Keratinocyte (primary cell): Measurements from ENCODE around the gene DBP. TPM values are rescaled to one million over a fixed set of nuclear protein-coding genes. Genes with fewer than 3 reads are reported as not detected.

Experiments
- DNase-seq: peaks from one replicate; pipeline ENCODE4 v3.0.0-alpha.2; 2011; ENCODE audit warnings: low read depth, missing footprints, low spot score
- FAIRE-seq: peaks from 2 replicates; lab custom pipeline; 2011; peaks lifted over from hg19 to GRCh38; lab: Jason Lieb, UNC
- H2AFZ ChIP-seq: 2 replicates; pipeline ENCODE4 v1.6.0; 2012; ENCODE audit warnings: low read length, control low read depth, inconsistent platforms; ENCODE audit not compliant: control insufficient read depth
- H3K27ac ChIP-seq: 2 replicates; pipeline ENCODE4 v1.5.1; 2011; ENCODE audit warnings: low read length; ENCODE audit not compliant: control insufficient read depth, insufficient read depth
- H3K27me3 ChIP-seq: 3 replicates; pipeline ENCODE4 v1.6.0; 2011; ENCODE audit warnings: low read length; ENCODE audit not compliant: control insufficient read depth, insufficient read depth; ENCODE audit errors: extremely low read depth
- H3K36me3 ChIP-seq, 2 experiments: 2 replicates in 1 of 2; 3 replicates in 1 of 2; pipeline ENCODE4 v1.5.1; 2011; ENCODE audit warnings: low read length in 2 of 2, mild to moderate bottlenecking in 1 of 2; ENCODE audit not compliant: control insufficient read depth in 2 of 2, insufficient read depth in 2 of 2; ENCODE audit errors: extremely low read depth in 1 of 2
- H3K4me1 ChIP-seq: 3 replicates; pipeline ENCODE4 v1.5.1; 2011; ENCODE audit warnings: low read length; ENCODE audit not compliant: control insufficient read depth, insufficient read depth; ENCODE audit errors: extremely low read depth
- H3K4me2 ChIP-seq: 3 replicates; pipeline ENCODE4 v1.6.0; 2011; ENCODE audit warnings: low read depth, low read length; ENCODE audit not compliant: control insufficient read depth, insufficient read depth; ENCODE audit errors: extremely low read depth
- H3K4me3 ChIP-seq, 3 experiments: fragments of 200-600 bp in 1 of 3; sonication (generic) in 1 of 3; 2 replicates in 2 of 3; 3 replicates in 1 of 3; pipeline ENCODE4 v1.5.1; 2011 to 2016; ENCODE audit warnings: low read length in 3 of 3, mild to moderate bottlenecking in 3 of 3, control low read depth in 2 of 3, inconsistent platforms in 1 of 3, low read depth in 1 of 3, mixed read lengths in 1 of 3, mixed run types in 1 of 3, moderate library complexity in 1 of 3; ENCODE audit not compliant: control insufficient read depth in 2 of 3, insufficient read depth in 2 of 3; ENCODE audit errors: extremely low read depth in 1 of 3
- H3K79me2 ChIP-seq: 2 replicates; pipeline ENCODE4 v1.6.0; 2012; ENCODE audit warnings: low read length; ENCODE audit not compliant: control insufficient read depth, insufficient read depth
- H3K9ac ChIP-seq: 3 replicates; pipeline ENCODE4 v1.6.0; 2011; ENCODE audit warnings: low read length; ENCODE audit not compliant: control insufficient read depth, insufficient read depth; ENCODE audit errors: extremely low read depth
- H3K9me1 ChIP-seq: 3 replicates; pipeline ENCODE4 v1.6.0; 2011; ENCODE audit warnings: low read length; ENCODE audit not compliant: control insufficient read depth, insufficient read depth; ENCODE audit errors: extremely low read depth
- H3K9me3 ChIP-seq: 2 replicates; pipeline ENCODE4 v1.5.1; 2012; ENCODE audit warnings: low read depth, low read length; ENCODE audit not compliant: control insufficient read depth
- H4K20me1 ChIP-seq: 3 replicates; pipeline ENCODE4 v1.6.0; 2011; ENCODE audit warnings: low read length; ENCODE audit not compliant: control insufficient read depth, insufficient read depth; ENCODE audit errors: extremely low read depth
- EZH2 ChIP-seq: IDR thresholded peaks from one replicate; pipeline ENCODE4 v1.6.1; 2012; ENCODE audit warnings: inconsistent platforms, mild to moderate bottlenecking, low read length, moderate library complexity
- dilution Hi-C: fragments of 300-500 bp; cut with MboI; formaldehyde crosslinking; loops from one replicate; pipeline ENCODE4 v1.7.0; 2020; ENCODE audit warnings: low sequenced_read_pairs; ENCODE audit not compliant: extremely low pct_ligation_motif_present
- polyA plus RNA-seq, 5 experiments: library from polyadenylated mRNA; depleted of rRNA in 3 of 5; stranded (reverse) in 3 of 5; stranded (forward) in 1 of 5; unstranded in 1 of 5; fragments of >200 nt; gene quantifications; 1 replicate in 1 of 5; 2 replicates in 3 of 5; 3 replicates in 1 of 5; pipeline versions ENCODE4 v1.2.1 to v1.2.3, GENCODE V29; 2011 to 2012; ENCODE audit warnings: missing spikeins in 2 of 5, low read depth in 1 of 5, low replicate concordance in 1 of 5
- TF ChIP-seq, protein P1 (sequence below), 3 experiments: IDR thresholded peaks in 1 of 3; conservative IDR thresholded peaks in 1 of 3; optimal IDR thresholded peaks in 1 of 3; 2 replicates in 2 of 3; 3 replicates in 1 of 3; pipeline versions ENCODE3 to v1.5.1; 2011; ENCODE audit warnings: low read length in 3 of 3, mild to moderate bottlenecking in 3 of 3, moderate library complexity in 2 of 3, control low read depth in 1 of 3, inconsistent platforms in 1 of 3; ENCODE audit not compliant: insufficient read depth in 2 of 3; ENCODE audit errors: extremely low read depth in 1 of 3

DBP gene
- polyA plus RNA-seq, 1 donor (not counting 4 experiments of a cell fraction or from before 2014, with no cell fraction given): 1.0 TPM

DNA sequence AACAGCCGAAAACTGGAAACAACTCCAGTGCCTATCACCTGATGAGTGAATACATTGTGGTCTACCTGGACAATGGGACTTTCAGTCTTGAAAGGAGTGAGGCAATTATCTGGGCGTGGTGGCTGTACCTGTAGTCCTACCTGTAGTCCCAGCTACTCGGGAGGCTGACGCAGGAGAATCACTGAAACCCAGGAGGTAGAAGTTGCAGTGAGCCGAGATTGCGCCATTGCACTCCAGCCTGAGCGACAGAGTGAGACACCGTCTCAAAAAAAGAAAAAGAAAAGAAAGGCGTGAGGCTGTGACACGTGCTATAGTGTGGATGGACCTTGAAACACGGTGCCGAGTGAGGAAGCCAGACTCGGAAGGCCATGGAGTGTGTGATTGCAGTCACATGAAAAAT is 39.7 kb upstream of the DBP start:
- no peaks in the 10 kb centered on the region for H3K9me3 ChIP-seq
- H3K4me3 ChIP-seq: no peak overlapping the region
- no peaks in the 10 kb centered on the region for H3K4me1 ChIP-seq
- H3K4me2 ChIP-seq: no peak overlapping the region
- H3K9ac ChIP-seq: no peak overlapping the region
- no peaks in the 10 kb centered on the region for H3K9me1 ChIP-seq
- dilution Hi-C loops: no loop called here
- no peaks in the 10 kb centered on the region for H3K36me3 ChIP-seq
- no peaks in the 10 kb centered on the region for H3K79me2 ChIP-seq
- FAIRE-seq: no peak
- no peak overlapping the region for H2AFZ ChIP-seq
- no peak for DNase-seq
- no peak for TF ChIP-seq EZH2
- TF ChIP-seq, protein P1, sequence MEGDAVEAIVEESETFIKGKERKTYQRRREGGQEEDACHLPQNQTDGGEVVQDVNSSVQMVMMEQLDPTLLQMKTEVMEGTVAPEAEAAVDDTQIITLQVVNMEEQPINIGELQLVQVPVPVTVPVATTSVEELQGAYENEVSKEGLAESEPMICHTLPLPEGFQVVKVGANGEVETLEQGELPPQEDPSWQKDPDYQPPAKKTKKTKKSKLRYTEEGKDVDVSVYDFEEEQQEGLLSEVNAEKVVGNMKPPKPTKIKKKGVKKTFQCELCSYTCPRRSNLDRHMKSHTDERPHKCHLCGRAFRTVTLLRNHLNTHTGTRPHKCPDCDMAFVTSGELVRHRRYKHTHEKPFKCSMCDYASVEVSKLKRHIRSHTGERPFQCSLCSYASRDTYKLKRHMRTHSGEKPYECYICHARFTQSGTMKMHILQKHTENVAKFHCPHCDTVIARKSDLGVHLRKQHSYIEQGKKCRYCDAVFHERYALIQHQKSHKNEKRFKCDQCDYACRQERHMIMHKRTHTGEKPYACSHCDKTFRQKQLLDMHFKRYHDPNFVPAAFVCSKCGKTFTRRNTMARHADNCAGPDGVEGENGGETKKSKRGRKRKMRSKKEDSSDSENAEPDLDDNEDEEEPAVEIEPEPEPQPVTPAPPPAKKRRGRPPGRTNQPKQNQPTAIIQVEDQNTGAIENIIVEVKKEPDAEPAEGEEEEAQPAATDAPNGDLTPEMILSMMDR (optimal IDR thresholded peaks at IDR 0.05 in 1 of 3, IDR thresholded peaks at IDR 0.05 in 1 of 3, conservative IDR thresholded peaks at IDR 0.05 in 1 of 3; ENCODE audit: extremely low read depth in 1 of 3, insufficient read depth in 2 of 3, low read length in 3 of 3): no peak
- no peak overlapping the region for H3K27ac ChIP-seq
- H4K20me1 ChIP-seq: no peaks in the 10 kb centered on the region
- H3K27me3 ChIP-seq: no peaks in the 10 kb centered on the region

DNA sequence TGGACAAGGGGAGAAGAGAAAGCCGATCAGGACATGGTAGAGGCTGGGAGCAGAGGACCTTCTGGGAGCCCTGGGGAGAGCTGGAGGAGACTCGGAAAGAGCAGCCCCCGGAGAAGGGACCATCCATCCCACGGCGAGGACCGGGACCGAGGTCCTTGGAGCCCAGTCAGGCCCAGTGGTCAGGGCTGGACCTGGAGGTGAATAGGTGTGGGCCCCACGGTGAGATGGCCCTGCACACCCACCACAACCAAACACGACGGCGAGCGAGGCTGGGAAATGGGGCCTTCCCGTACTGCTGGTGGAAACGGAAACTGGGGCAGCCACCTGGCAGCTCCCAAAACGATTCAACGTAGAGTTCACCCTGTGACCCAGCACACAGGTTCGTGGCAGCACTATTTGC is 39.3 kb upstream of the DBP start:
- DNase-seq (no peak), FAIRE-seq (no peak)
- Histone ChIP-seq H3K9me3 (no peaks in the 10 kb centered on the region), H4K20me1 (no peaks in the 10 kb centered on the region), H3K27ac (no peak overlapping the region), H2AFZ (no peak overlapping the region), H3K9me1 (no peaks in the 10 kb centered on the region), H3K4me1 (no peaks in the 10 kb centered on the region), H3K27me3 (no peaks in the 10 kb centered on the region), H3K36me3 (no peaks in the 10 kb centered on the region), H3K9ac (no peak overlapping the region), H3K4me3 (no peak overlapping the region), H3K4me2 (no peak overlapping the region), H3K79me2 (no peaks in the 10 kb centered on the region)
- dilution Hi-C loops: no loop called here
- TF ChIP-seq, protein P1 (optimal IDR thresholded peaks at IDR 0.05 in 1 of 3, IDR thresholded peaks at IDR 0.05 in 1 of 3, conservative IDR thresholded peaks at IDR 0.05 in 1 of 3; ENCODE audit: extremely low read depth in 1 of 3, insufficient read depth in 2 of 3, low read length in 3 of 3): no peak
- TF ChIP-seq EZH2: no peak
